Prostate gland (tissue), 2 donors: ENCODE results near the gene WWOX. TPM values are rescaled to one million over a fixed set of nuclear protein-coding genes. Genes with fewer than 3 reads are reported as not detected.

Experiments
- DNase-seq: peaks from one replicate; pipeline ENCODE4 v3.0.0-alpha.2; 2019; ENCODE audit warnings: low spot score
- H3K27ac ChIP-seq, 2 donors: fragments of 200-600 bp; sonication (generic); 2 replicates each; pipeline ENCODE4 v1.5.1; 2017 to 2019
- H3K27me3 ChIP-seq: fragments of 200-600 bp; sonication (generic); replicated peaks from 2 replicates; pipeline ENCODE4 v1.5.1; 2019; ENCODE audit not compliant: insufficient read depth
- H3K36me3 ChIP-seq, 2 donors: fragments of 200-600 bp; sonication (generic); 1 replicate in 1 of 2; 2 replicates in 1 of 2; pipeline versions ENCODE4 v1.5.1 to v1.8.1; 2017 to 2019
- H3K4me1 ChIP-seq: fragments of 200-600 bp; sonication (generic); replicated peaks from 2 replicates; pipeline ENCODE4 v1.5.1; 2019
- H3K4me3 ChIP-seq, 2 donors: fragments of 200-600 bp; sonication (generic); 2 replicates each; pipeline ENCODE4 v1.5.1; 2017 to 2019
- H3K9me3 ChIP-seq: fragments of 200-600 bp; sonication (generic); 2 replicates; pipeline ENCODE4 v1.5.1; 2017
- CTCF ChIP-seq, 4 experiments: fragments of 200-600 bp in 2 of 4; fragments of 450-650 bp in 2 of 4; sonication (generic) in 2 of 4; IDR thresholded peaks; 1 replicate in 3 of 4; 2 replicates in 1 of 4; pipeline ENCODE4 v1.5.1; 2016 to 2019; ENCODE audit warnings: antibody characterized with exemption in 4 of 4, mild to moderate bottlenecking in 2 of 4, moderate library complexity in 2 of 4
- POLR2A ChIP-seq: fragments of 450-650 bp; IDR thresholded peaks from one replicate; pipeline ENCODE4 v1.6.1; 2016; ENCODE audit warnings: antibody characterized with exemption, mild to moderate bottlenecking
- POLR2AphosphoS5 ChIP-seq: sonication (generic); formaldehyde crosslinking; IDR thresholded peaks from one replicate; pipeline ENCODE4 v1.6.1; 2017; ENCODE audit warnings: antibody characterized with exemption
- WGBS: methylation state at CpG from one replicate; pipeline ENCODE4 v1.1.5; 2018; 5-methylcytosine and 5-hydroxymethylcytosine counted together
- intact Hi-C: fragments of 100-400 bp; cut with DNase I; formaldehyde crosslinking; loops from one replicate; pipeline ENCODE4 v1.14.2; 2022
- total RNA-seq, 2 donors: library from RNA; depleted of rRNA; stranded (reverse); fragments of >200 nt; gene quantifications; one replicate each; pipeline ENCODE4 v1.1.0, GENCODE V29; 2016

Gene WWOX
- total RNA-seq, 2 donors from 2014 or later = 93.2 to 99.4 TPM

- WGBS = 96% methylated on average over 2 of the region's 2 CpGs
- no peak for DNase-seq
- Histone ChIP-seq H3K4me3 (no peak overlapping the region), H3K27me3 (no peaks in the 10 kb centered on the region), H3K27ac (no peak overlapping the region), H3K36me3 (no peaks in the 10 kb centered on the region), H3K9me3 (no peaks in the 10 kb centered on the region), H3K4me1 (no peaks in the 10 kb centered on the region)
- intact Hi-C loops = no loop called here
- TF ChIP-seq CTCF (IDR thresholded peaks at IDR 0.05) (no peak), POLR2AphosphoS5 (no peak), POLR2A (no peak)
These were observed 1068.4 kb downstream of the WWOX start for GRCh38 chr16:79167893-79168292.

- H3K27ac ChIP-seq = no peak overlapping the region
- H3K36me3 ChIP-seq = no peaks in the 10 kb centered on the region
- 62% methylated on average over 2 of the region's 2 CpGs for WGBS
- H3K4me1 ChIP-seq = no peaks in the 10 kb centered on the region
- H3K27me3 ChIP-seq = no peaks in the 10 kb centered on the region
- TF ChIP-seq CTCF (IDR thresholded peaks at IDR 0.05) (no peak), POLR2AphosphoS5 (no peak), POLR2A (no peak)
- intact Hi-C loops = no loop called here
- H3K4me3 ChIP-seq = no peak overlapping the region
- no peaks in the 10 kb centered on the region for H3K9me3 ChIP-seq
- no peak for DNase-seq
These were observed 1068.9 kb downstream of the WWOX start for GRCh38 chr16:79168321-79168720.

GRCh38 chr16:79169239-79169638 lies 1069.8 kb downstream of the WWOX start:
- Histone ChIP-seq H3K4me3 (no peak overlapping the region), H3K9me3 (no peaks in the 10 kb centered on the region), H3K27me3 (no peaks in the 10 kb centered on the region), H3K4me1 (no peaks in the 10 kb centered on the region), H3K36me3 (no peaks in the 10 kb centered on the region), H3K27ac (no peak overlapping the region)
- TF ChIP-seq POLR2A = no peak
- TF ChIP-seq POLR2AphosphoS5 = no peak
- intact Hi-C loops = no loop called here
- DNase-seq = no peak
- 93% methylated on average over 2 of the region's 2 CpGs for WGBS

GRCh38 chr16:79170555-79171246 lies 1071.2 kb downstream of the WWOX start:
- Histone ChIP-seq H3K4me3 (no peak overlapping the region), H3K36me3 (no peaks in the 10 kb centered on the region), H3K4me1 (no peaks in the 10 kb centered on the region), H3K27ac (no peak overlapping the region), H3K9me3 (no peaks in the 10 kb centered on the region), H3K27me3 (no peaks in the 10 kb centered on the region)
- TF ChIP-seq CTCF (IDR thresholded peaks at IDR 0.05) = no peak
- TF ChIP-seq POLR2AphosphoS5 = no peak
- no peak for TF ChIP-seq POLR2A
- intact Hi-C loops = no loop called here
- DNase-seq = no peak
- 71% methylated on average over 7 of the region's 7 CpGs for WGBS

- DNase-seq = no peak
- Histone ChIP-seq H3K36me3 (no peaks in the 10 kb centered on the region), H3K27ac (no peak overlapping the region), H3K4me1 (no peaks in the 10 kb centered on the region), H3K4me3 (no peak overlapping the region), H3K27me3 (no peaks in the 10 kb centered on the region), H3K9me3 (no peaks in the 10 kb centered on the region)
- intact Hi-C loops = no loop called here
- WGBS = 49% methylated on average over 4 of the region's 4 CpGs
- TF ChIP-seq CTCF (IDR thresholded peaks at IDR 0.05) = no peak
- no peak for TF ChIP-seq POLR2AphosphoS5
- TF ChIP-seq POLR2A = no peak
These were observed 1072.0 kb downstream of the WWOX start for GRCh38 chr16:79171504-79171903.
